Neural cell (in vitro differentiated cells): ENCODE data around the gene SLC17A9. TPM values are rescaled to one million over a fixed set of nuclear protein-coding genes. Genes with fewer than 3 reads are reported as not detected.

ENCODE experiments used
- H2AFZ ChIP-seq: fragments of 200-600, 300-800 bp; sonication (generic), shearing (Covaris generic); 2 replicates; pipeline ENCODE4 v1.6.0; 2014; ENCODE audit warnings: low read depth, mild to moderate bottlenecking, antibody characterized with exemption, low read length, moderate library complexity
- H3F3A ChIP-seq: fragments of 200-600 bp; shearing (Covaris generic); 2 replicates; pipeline ENCODE4 v1.6.1; 2016; ENCODE audit warnings: mild to moderate bottlenecking, moderate library complexity, mixed read lengths, antibody characterized with exemption, low read length; ENCODE audit not compliant: insufficient read depth, poor library complexity, severe bottlenecking
- H3K27ac ChIP-seq: fragments of 200-600, 300-800 bp; sonication (generic), shearing (Covaris generic); 2 replicates; pipeline ENCODE4 v1.5.1; 2014; ENCODE audit warnings: mild to moderate bottlenecking, low read length, moderate library complexity
- H3K27me3 ChIP-seq: fragments of 300-800, 200-600 bp; sonication (generic), shearing (Covaris generic); 2 replicates; pipeline ENCODE4 v1.6.0; 2014; ENCODE audit warnings: mild to moderate bottlenecking, low read depth, low read length, moderate library complexity; ENCODE audit not compliant: insufficient read depth
- H3K36me3 ChIP-seq: fragments of 300-800, 200-600 bp; sonication (generic), shearing (Covaris generic); 2 replicates; pipeline ENCODE4 v1.5.1; 2014; ENCODE audit warnings: mild to moderate bottlenecking, antibody characterized with exemption, low read length, moderate library complexity; ENCODE audit not compliant: insufficient read depth
- H3K4me2 ChIP-seq: fragments of 300-800, 200-600 bp; sonication (generic), shearing (Covaris generic); 2 replicates; pipeline ENCODE4 v1.6.0; 2014; ENCODE audit warnings: mild to moderate bottlenecking, low read length
- H3K4me3 ChIP-seq: fragments of 300-800, 200-600 bp; sonication (generic), shearing (Covaris generic); 2 replicates; pipeline ENCODE4 v1.5.1; 2014; ENCODE audit warnings: mild to moderate bottlenecking, low read length, moderate library complexity
- H3K79me2 ChIP-seq: fragments of 200-600 bp; shearing (Covaris generic); replicated peaks from 2 replicates; pipeline ENCODE4 v1.6.0; 2014; ENCODE audit warnings: mild to moderate bottlenecking, low read length, moderate library complexity; ENCODE audit not compliant: insufficient read depth
- H3K9ac ChIP-seq: fragments of 300-800, 200-600 bp; sonication (generic), shearing (Covaris generic); 2 replicates; pipeline ENCODE4 v1.6.1; 2016; ENCODE audit warnings: mild to moderate bottlenecking, low read length, mixed read lengths
- H3K9me2 ChIP-seq: fragments of 200-600 bp; shearing (Covaris generic); 2 replicates; pipeline ENCODE4 v1.6.1; 2016; ENCODE audit warnings: mild to moderate bottlenecking, low read length, mixed read lengths; ENCODE audit not compliant: insufficient read depth
- H3K9me3 ChIP-seq: fragments of 200-600, 300-800 bp; sonication (generic), shearing (Covaris generic); 2 replicates; pipeline ENCODE4 v1.6.1; 2016; ENCODE audit warnings: mild to moderate bottlenecking, mixed run types, low read length, moderate library complexity, mixed read lengths
- H4K20me1 ChIP-seq: fragments of 200-600 bp; shearing (Covaris generic); 2 replicates; pipeline ENCODE4 v1.6.1; 2016; ENCODE audit warnings: mild to moderate bottlenecking, mixed run types; ENCODE audit not compliant: insufficient read depth
- CTCF ChIP-seq: fragments of 450-650 bp; IDR thresholded peaks from 2 replicates; pipeline ENCODE4 v1.5.1; 2014; ENCODE audit warnings: antibody characterized with exemption, mild to moderate bottlenecking, moderate library complexity; ENCODE audit not compliant: poor library complexity, severe bottlenecking
- EP300 ChIP-seq: fragments of 450-650 bp; conservative IDR thresholded peaks from 2 replicates; pipeline ENCODE4 v1.6.1; 2014; ENCODE audit warnings: antibody characterized with exemption, mild to moderate bottlenecking, moderate library complexity; ENCODE audit not compliant: poor library complexity, severe bottlenecking
- EZH2 ChIP-seq: fragments of 200-600, 300-800 bp; shearing (Covaris generic), sonication (generic); IDR thresholded peaks from 2 replicates; pipeline ENCODE4 v1.6.1; 2014; ENCODE audit warnings: antibody characterized with exemption, low read length, borderline replicate concordance, mild to moderate bottlenecking; ENCODE audit not compliant: insufficient read depth, poor library complexity, severe bottlenecking
- MXI1 ChIP-seq: fragments of 450-650 bp; conservative IDR thresholded peaks from 2 replicates; pipeline ENCODE4 v1.6.1; 2014; ENCODE audit warnings: antibody characterized with exemption, mild to moderate bottlenecking; ENCODE audit not compliant: poor library complexity, severe bottlenecking
- POLR2AphosphoS5 ChIP-seq: IDR thresholded peaks from 2 replicates; pipeline ENCODE4 v1.6.1; 2012
- RAD21 ChIP-seq: fragments of 450-650 bp; conservative IDR thresholded peaks from 2 replicates; pipeline ENCODE4 v1.6.1; 2014; ENCODE audit warnings: antibody characterized with exemption, mild to moderate bottlenecking, moderate library complexity
- SMC3 ChIP-seq: fragments of 450-650 bp; conservative IDR thresholded peaks from 2 replicates; pipeline ENCODE4 v1.6.1; 2014; ENCODE audit warnings: antibody characterized with exemption, mild to moderate bottlenecking, moderate library complexity; ENCODE audit not compliant: poor library complexity
- TAF1 ChIP-seq: IDR thresholded peaks from 2 replicates; pipeline ENCODE4 v1.6.1; 2012; ENCODE audit warnings: low read depth
- polyA plus RNA-seq: library from polyadenylated mRNA; depleted of rRNA; stranded (reverse); fragments of >200 nt; gene quantifications from 2 replicates; pipeline ENCODE4 v1.2.3, GENCODE V29; 2014
- TF ChIP-seq, protein P1 (sequence below): IDR thresholded peaks from 2 replicates; pipeline ENCODE4 v1.6.1; 2012; ENCODE audit warnings: borderline replicate concordance

SLC17A9 gene
- polyA plus RNA-seq, 1 donor from 2014 or later, result not detected

DNA sequence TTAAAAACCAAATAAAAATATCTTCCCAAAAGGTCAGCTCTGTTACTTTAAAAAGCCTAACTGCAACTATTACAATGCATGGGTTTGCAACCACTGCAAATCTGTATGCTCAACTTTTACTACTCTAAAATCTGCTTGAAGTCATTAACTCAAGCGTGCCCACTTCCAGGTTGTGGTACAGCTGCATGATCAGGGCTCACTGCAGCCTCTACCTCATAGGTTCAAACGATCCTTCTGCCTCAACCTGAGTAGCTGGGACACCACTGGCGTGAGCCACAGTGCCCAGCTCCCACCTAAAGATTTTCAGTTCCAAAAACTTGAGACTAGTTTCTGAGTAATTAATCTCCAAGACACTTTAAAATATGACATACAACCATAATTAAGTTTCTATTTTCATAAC is 34.4 kb upstream of the SLC17A9 start:
- no peak overlapping the region for H3K27ac ChIP-seq
- no peak overlapping the region for H3K4me3 ChIP-seq
- no peaks in the 10 kb centered on the region for H3K27me3 ChIP-seq
- TF ChIP-seq RAD21, result no peak
- TF ChIP-seq, protein P1, sequence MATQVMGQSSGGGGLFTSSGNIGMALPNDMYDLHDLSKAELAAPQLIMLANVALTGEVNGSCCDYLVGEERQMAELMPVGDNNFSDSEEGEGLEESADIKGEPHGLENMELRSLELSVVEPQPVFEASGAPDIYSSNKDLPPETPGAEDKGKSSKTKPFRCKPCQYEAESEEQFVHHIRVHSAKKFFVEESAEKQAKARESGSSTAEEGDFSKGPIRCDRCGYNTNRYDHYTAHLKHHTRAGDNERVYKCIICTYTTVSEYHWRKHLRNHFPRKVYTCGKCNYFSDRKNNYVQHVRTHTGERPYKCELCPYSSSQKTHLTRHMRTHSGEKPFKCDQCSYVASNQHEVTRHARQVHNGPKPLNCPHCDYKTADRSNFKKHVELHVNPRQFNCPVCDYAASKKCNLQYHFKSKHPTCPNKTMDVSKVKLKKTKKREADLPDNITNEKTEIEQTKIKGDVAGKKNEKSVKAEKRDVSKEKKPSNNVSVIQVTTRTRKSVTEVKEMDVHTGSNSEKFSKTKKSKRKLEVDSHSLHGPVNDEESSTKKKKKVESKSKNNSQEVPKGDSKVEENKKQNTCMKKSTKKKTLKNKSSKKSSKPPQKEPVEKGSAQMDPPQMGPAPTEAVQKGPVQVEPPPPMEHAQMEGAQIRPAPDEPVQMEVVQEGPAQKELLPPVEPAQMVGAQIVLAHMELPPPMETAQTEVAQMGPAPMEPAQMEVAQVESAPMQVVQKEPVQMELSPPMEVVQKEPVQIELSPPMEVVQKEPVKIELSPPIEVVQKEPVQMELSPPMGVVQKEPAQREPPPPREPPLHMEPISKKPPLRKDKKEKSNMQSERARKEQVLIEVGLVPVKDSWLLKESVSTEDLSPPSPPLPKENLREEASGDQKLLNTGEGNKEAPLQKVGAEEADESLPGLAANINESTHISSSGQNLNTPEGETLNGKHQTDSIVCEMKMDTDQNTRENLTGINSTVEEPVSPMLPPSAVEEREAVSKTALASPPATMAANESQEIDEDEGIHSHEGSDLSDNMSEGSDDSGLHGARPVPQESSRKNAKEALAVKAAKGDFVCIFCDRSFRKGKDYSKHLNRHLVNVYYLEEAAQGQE, result no peak
- no peak for TF ChIP-seq CTCF
- TF ChIP-seq EZH2, result no peak
- H3F3A ChIP-seq, result no peaks in the 10 kb centered on the region
- H3K4me2 ChIP-seq, result no peak overlapping the region
- peaks cover 47% of the 10 kb centered on the region for H4K20me1 ChIP-seq
- H3K9me3 ChIP-seq, result no peaks in the 10 kb centered on the region
- no peak overlapping the region for H3K9ac ChIP-seq
- no peaks in the 10 kb centered on the region for H3K36me3 ChIP-seq
- H3K9me2 ChIP-seq, result no peaks in the 10 kb centered on the region
- no peak overlapping the region for H2AFZ ChIP-seq
- H3K79me2 ChIP-seq, result peaks cover 98% of the 10 kb centered on the region

DNA sequence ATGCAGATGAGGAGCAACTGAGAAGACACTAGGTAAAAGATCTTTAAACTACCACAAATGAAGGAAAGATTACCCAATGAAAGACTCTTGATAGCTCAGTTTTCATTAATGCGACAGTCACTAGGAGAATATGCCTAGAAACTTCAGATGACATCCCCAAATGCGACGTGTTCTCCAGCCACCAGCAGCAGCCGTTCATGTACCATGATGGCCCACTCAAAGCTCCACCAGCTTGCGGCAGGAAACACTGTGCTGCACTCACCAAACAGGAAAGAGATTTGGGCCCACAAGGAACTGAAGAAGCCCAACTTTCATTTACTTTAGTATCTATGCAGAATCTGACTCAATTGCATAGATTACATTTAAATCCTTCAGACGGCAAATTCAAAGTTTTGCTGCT is 33.7 kb upstream of the SLC17A9 start:
- no peak overlapping the region for H3K4me3 ChIP-seq
- peaks cover 47% of the 10 kb centered on the region for H4K20me1 ChIP-seq
- H3K9me3 ChIP-seq, result no peaks in the 10 kb centered on the region
- peaks cover 98% of the 10 kb centered on the region for H3K79me2 ChIP-seq
- H3K27me3 ChIP-seq, result no peaks in the 10 kb centered on the region
- TF ChIP-seq RAD21, result no peak
- no peak for TF ChIP-seq MXI1
- TF ChIP-seq CTCF, result no peak
- no peak for TF ChIP-seq TAF1
- TF ChIP-seq EP300, result no peak
- no peak for TF ChIP-seq EZH2
- TF ChIP-seq POLR2AphosphoS5, result no peak
- no peak for TF ChIP-seq SMC3
- TF ChIP-seq, protein P1, result no peak
- no peak overlapping the region for H3K27ac ChIP-seq
- H3K4me2 ChIP-seq, result no peak overlapping the region
- H3F3A ChIP-seq, result no peaks in the 10 kb centered on the region
- H3K9me2 ChIP-seq, result no peaks in the 10 kb centered on the region
- no peak overlapping the region for H2AFZ ChIP-seq
- H3K36me3 ChIP-seq, result no peaks in the 10 kb centered on the region
- H3K9ac ChIP-seq, result no peak overlapping the region
